Activated CD4-positive, alpha-beta T cell treated with anti-CD3 and anti-CD28 coated beads for 1 hour (primary cell): ENCODE results near the gene XYLB.
"Not testable (repeated sequence)": the region's sequence is repeated elsewhere in the genome, so short reads cannot be mapped to it uniquely, and the experiment has no call there.

Source experiments
- DNase-seq: peaks from one replicate; pipeline ENCODE4 v3.0.0-alpha.2; 2020

XYLB gene

DNA sequence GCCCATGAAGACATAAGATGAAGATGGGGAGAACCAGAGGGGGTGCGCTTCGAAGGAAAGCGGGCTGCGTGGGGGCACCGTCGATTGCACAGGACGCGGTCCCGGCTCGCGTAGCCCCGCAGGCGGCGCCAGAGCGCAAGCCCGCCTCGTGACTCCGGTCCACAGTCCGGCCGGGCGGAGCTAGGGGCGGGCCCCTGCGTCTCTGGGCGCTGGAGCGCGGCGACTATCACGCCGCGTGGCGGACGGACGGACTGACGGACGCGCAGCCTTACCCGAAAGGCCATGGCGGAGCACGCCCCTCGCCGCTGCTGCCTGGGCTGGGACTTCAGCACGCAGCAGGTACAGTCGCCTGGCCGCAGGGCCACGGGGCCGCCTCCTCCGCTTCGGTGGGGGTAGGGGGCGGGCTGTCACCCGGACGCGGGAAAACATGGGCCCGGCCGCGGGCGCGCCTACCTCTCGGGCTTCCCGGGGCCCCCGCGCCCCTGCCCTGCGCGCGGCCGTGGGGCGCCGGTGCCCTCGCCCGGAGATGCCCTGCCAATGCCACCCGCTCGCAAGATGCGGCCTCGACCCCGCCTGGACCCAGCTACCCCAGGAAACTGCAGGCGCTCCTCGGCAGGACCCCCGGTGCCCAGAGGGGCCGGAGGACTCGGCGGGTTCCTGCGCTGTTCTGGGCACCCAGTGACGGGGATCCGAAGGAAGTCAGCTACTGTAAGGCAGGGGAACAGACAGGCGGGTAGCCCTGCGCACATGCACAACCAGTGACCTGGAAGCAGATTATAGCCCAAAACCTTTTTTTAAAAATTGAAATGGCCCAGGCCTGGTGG is at the start of gene XYLB:
Gene XYLB (plus strand): TSS at position 199 of the 824 bp plus-strand sequence. CDS start 84 bp downstream, at position 283.
- DNase-seq: peak; percentile 55

DNA sequence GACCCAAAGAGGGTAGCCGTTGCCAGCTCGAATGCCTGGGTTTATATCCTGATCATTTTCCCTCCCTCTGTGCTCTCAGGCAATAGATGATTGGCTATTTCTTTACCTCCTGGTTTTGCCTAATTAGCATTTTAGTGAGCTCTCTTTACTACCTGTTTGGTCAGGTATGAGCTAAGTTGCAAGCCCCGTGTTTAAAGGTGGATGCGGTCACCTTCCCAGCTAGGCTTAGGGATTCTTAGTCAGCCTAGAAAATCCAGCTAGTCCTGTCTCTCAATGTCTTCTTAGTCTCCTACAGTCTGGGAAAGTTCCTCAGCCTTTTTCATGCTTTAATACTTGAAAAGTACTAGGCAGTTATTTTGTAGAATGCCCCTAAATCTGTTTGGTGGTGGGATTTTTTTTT is 49.5 kb upstream of the XYLB start:
- DNase-seq: not testable (repeated sequence)

DNA sequence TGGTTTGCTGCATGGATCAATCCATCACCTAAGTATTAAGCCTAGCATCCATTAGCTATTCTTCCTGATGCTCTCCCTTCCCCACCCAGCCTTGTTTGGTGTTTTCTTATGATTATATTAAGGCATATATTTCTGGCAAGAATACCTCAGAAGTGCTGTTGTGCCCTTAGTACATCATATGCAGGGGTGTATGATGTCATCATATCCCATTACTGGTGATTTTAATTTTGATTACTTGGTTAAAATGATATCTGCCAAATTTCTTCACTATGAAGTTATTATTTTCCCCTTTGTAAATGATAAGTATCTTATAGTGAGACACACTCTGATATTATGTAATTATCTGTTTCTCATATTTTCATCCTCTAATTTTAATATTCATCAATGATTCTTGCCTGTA is 49.0 kb upstream of the XYLB start:
- no peak for DNase-seq

DNA sequence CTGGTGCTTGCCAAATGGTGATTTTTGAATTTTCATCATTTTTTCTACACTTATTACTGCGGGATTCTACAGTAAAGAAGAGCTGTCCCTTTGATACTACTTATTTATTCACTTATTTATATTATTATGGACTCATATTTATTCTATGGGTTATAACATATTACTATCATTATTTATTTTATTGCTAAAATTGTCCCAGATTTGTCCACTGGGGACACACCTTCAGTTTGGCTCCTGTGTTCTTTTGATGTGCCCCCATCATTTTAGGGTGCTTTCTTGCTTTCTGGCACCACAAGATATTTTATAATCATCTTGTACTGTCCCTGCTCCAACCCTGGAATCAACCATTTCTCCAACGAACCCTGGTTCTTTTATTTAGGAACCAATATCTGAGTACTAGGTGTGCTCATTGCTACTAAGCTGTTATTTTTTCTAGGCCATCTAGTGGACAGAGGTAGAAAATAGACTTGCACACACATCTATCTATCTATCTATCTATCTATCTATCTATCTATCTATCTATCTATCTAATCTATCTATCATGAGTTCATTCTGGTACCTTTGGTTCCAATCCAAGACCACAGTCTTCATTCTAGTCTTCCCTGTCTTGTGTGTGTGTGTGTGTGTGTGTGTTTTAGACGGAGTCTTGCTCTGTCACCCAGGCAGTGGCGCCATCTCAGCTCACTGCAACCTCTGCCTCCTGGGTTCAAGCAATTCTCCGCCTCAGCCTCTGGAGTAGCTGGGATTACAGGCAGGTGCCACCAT is 48.5 kb upstream of the XYLB start:
- DNase-seq: no peak

DNA sequence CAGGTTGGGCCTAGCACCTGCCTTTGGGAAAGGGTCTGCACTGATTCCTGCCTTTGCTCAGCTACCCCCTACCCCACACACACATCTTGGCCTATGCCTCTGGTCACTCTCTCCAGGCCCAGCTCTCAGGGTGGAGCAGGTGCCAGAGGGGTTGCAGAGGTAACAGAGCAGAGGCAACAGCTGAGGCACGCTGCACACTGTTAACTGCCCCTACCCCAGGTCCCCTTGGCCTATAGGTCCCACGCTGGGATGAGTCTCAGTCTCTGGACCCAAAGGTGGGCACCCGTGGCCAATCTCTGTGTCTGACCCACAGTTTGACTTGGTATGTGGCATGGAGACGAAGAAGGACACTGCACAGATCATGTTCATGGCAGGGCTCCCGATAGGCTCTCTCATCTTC is 39.6 kb upstream of the XYLB start:
- DNase-seq: no peak

DNA sequence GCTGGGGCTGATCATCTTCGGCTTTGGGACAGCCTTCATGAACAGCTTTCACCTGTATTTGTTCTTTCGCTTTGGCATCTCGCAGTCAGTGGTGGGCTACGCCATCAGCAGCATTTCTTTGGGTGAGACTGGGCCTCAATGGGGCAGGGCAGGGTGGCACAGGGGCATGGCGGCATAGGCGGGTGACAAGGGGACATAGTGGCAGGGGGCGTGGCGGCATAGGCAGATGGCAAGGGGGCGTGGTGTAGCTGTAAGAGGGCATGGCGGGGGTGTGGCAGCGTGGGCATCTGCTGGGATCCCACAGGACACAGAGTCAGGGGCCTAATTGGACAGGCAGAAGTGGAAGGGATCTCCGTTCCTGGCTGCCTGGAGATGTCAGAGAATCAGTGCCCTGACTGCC is 39.0 kb upstream of the XYLB start:
- DNase-seq: no peak

DNA sequence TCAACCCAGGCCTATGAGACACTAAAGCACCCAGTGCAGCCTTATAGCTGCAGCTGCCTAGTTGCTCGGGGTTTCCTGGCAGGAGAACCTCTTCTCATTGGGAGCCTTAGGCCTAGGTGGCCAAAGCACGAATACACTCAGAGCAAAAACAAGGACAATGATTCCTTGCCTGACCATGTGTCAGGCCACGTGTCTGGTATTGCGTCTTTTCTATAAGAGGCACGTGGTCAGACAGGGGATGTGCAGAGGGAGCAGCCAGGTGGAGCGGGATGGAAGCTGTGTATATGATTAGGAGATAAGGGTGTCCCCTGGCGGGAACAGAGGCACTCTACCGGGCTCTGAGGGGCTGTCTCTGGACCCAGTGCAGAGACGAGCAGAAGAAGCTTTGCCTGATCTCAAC is 38.1 kb upstream of the XYLB start:
- DNase-seq: no peak

DNA sequence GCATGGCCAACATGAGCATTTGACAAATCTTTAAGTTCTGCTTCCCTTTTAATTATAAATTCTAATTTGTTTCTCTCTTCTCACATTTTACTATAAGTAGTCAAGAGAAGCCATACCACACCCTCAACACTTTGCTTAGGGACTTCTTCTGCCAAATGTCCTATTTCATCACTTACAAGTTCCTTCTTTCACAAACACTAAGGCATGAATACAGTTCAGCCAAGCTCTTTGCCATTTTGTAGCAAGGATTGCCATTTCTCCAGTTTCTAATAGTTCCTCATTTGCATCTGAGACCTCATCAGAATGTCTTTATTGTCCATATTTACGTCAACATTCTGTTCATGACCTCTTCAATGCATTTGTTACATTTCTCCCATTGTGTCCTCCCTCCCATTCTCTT is 35.1 kb upstream of the XYLB start:
- DNase-seq: no peak

DNA sequence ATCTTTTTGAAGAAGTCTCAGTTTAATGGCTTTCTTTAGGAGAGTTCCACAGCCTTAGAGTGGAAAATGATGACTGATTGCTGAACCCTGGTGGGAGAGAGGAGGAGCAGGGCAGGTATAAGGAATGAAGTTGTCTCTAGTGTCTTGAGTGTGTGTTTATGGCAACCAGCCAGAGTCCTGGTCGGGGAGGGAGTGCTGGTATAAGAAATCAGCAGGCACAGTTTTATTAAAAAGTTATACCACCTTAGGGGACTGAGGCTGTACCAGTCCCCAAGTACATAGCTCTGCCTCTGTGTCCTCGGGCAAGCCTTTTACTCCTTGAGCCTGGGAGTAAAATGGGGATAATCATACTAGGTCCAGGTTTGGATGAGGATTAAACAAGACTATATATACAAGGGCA is 34.6 kb upstream of the XYLB start:
- no peak for DNase-seq

DNA sequence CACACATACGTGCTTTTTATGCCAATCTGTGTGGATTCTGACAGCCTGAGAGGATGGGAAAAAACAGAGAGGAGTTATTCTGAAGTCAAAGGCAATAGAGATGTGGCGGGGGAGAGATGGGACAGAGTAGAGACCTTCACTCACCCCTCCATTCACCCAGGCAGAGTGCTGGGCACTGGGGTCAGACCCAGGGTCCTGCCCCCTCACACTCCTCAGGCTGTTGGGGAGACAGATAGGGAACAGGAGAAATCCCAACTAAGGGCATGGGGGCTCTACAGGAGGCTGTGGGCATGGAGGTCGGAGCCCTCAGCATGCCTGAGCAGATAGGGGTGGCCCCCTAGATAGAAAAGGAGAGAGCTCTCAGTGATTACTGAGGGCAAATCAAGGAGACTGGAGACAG is 34.2 kb upstream of the XYLB start:
- no peak for DNase-seq

DNA sequence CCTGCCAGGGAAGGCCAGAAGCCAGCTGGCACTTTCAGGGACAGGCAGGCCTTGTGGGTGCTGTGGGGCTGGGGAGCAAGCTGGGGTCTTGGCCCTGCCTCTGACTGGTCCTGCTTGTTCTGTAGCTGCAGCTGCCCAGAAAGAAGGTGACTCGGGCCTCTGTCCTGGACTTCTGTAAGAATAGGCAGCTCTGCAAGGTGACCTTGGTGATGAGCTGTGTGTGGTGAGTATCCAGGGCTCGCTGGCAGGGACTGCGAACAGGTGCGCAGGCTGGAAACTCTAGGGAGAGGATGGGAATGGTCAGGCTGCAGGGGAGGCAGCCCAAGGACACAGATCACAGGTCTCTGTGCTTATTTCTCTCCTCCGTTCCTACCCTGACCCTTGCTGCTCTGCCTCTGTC is 33.3 kb upstream of the XYLB start:
- no peak for DNase-seq

DNA sequence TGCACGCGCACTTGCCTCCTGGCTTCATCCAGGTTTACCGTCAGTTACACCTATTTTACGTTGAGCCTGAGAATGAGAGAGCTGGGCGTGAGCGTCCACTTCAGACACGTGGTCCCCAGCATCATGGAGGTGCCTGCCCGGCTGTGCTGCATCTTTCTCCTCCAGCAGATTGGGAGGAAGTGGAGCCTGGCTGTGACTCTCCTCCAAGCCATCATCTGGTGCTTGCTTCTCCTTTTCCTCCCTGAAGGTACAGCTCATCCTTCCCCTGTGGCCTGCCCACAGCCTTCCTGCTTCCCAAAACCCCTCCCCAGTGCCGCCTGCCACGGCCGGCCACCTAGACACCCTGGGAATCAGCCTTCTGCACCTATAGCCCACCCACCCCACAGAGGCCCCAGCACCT is 32.9 kb upstream of the XYLB start:
- no peak for DNase-seq

DNA sequence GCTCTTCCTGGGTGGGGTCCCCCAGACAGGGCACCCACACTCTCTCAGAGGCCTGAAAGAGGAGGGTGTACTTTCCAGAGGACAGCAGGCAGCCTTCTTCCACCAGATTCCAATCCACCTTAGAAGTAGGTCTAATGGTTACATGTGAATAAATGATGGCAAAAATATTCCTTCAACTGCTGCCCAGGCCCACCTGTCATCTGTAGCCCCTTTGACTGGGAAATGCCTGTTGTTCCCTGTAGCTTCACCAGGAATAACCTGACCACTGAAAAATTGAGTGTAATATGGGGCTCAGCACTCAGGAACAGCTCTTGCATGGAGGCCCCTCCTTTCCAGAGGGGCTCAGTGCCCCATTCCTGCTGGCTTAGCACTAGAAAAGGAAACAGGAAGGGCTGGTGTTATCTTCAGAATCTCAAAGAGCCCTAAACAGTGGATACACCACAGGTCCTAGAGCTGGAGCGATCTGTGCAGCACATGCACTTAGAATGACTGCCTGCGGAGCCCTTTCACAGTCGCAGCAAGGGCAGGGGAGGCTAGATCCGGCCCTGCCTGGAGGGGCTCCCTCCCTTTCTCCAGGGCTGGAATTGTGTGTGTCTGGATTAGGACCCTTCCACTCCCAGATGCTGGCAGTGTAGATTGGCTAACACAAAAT is 32.3 kb upstream of the XYLB start:
- no peak for DNase-seq

DNA sequence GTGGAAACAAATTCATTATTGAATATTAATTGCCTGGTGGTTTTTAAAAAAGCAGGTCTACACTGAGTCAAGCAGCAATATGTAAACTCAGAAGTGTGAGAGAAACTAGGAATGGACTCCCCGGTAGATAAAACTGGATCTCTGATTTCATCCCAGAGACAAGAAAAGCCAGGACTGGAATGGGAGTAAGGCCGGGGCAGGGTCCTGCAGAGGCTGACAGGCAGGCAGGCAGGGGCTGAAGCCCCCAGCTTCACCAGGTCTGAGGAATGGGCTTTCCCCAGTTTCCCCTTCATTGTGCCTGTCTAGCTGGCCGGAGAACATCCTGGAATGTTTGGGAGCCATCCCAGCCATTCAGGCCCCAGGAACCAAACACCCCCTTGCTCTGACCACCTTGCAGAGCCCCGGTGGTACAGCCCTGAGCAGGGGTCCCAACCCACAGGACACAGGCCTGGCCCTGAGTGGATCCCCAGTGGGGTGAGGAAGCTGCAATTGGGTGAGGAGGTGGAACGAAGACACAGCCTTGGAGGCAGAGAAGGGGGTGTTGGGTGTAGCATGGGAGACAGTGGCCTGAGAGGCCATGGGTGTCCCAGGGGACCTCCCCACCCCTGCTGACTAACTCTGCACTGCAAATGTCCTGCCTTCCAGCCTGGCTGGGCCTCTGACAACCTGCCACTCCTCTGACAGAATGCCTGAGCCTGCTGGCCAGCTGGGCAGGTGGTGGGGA is 31.7 kb upstream of the XYLB start:
- no peak for DNase-seq

DNA sequence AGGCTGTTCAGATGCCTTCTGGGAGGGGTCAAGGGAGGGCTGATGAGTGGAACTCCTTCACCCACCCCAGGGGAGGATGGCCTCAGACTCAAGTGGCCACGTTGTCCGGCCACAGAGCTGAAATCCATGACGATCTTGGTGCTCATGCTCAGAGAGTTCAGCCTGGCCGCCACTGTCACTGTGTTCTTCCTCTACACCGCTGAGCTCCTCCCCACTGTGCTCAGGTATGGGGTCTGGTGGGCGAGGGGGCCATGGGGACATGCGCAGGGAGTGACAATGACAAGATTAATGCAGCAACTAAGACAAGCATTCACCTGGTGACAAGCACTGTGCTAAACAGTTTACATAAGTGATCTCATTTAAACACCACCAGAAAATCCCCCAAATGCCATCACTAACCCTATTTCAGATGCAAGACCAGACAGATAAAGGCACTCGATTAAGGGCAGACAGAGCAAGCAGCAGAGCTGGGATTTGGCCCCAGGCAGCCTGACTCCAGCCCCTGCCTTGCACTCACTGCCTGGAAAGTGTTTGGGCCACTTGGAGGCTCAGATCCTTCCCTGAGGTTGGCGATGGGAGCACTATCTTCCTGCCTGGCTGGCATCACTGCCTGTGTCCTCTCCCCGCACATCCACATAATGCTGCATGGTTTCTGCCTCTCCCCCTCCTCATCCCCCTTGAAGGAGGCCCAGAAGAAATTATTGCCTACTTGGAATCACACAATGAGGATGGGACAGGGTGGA is 30.9 kb upstream of the XYLB start:
- no peak for DNase-seq

DNA sequence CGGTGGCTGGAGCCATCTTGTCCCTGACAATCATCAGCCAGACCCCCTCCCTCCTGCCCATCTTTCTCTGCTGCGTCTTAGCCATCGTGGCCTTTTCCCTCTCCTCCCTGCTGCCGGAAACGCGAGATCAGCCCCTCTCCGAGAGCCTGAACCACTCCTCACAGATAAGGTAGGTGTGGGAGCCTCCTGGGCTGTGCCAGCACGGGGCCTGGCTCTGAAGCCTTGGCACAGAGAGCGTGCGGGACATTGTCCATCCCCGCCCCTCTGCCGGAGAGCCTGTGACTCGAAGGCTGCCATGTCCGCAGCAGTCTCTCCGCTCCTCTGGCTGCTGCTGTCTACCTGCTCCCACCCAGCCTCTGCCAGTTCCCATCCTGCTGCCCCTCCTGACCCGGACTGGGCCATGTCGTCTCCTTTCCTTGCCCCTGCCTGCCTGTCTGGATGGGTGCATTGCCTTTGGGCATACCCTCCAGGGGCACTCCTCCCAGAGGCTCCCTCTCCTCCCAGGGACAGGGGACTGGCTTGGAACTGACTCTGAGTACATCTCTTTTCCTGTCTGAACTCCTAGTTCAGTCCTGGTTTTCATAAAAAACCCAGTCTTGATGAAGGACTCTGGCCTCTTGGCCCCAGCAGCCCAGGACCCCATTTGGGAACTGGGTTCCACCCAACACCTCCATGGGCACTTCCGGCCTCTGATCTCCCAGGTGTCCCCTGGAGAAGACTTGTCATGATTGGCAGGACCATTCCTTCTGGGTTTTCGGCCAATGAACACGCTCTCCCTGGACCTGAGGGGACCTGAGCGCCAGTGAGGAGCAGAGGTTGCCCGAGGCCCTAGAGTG is 30.0 kb upstream of the XYLB start:
- no peak for DNase-seq

DNA sequence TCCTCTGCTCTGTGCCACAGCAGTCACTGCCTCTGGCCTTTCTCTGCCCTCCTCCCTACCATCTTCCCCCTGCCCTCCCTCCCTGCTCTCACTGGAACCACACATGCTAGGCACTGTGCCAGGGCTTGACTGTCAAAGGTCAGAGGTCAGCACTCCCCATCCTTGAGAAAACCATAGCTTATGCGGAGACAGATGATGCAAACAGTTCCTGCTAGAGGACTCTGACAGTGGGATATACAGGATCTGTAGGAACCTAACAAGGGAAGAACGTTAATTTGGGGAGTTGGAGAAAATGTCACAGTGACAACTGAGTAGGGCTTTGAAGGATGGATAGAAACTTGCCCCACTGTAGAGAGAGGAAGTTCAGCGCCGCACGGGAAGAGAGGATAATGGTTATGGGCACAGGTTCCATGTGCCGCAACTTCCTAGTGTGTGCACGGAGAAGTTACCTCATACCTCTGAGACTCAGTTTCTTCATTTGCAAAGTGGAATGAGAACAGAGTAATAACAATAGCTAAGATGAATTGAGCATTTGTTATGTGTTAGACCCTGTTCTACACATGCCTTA is 29.3 kb upstream of the XYLB start:
- no peak for DNase-seq

DNA sequence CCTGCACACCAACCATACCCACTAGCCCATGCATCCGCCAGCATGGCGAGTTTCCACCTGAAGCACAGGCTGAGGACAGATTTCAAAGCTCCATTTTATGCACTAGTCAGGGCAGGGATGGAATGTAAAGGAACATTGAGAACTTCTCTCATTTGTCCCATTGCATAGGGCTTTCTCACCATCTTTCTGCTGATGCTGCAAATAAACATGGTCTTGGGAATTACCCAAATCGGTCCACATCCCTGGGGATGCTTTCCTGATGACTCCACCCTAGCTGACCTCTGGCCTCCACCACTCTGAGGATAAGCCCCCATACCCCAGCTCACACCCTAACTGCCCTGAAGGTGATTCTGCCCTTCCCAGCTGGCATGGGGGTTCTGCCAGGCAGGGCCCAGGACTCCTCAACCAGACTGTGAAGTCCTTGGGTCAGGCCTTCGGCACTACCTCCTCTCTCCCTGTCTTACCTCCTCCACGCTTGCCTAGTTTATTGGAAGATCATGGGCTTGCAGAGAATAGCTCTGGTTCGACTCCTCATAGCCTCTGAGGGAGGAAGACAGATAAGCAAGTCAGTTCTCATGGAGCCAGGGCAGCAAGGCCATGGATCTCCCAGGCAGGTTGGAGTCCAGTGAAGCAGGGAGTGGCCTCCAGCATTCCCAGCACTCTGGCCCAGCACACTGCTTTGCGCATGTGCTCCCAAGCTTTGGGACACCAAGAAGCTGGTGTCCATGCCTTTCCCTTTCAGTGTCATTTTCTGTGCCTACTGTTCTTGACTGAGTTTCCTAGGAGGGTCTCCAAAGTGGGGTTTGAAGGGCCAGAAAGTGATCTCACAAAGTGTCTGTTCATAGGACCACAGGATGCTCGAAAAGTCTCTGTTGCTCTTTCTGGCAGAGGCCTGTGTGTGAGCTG is 27.6 kb upstream of the XYLB start:
- DNase-seq: no peak

DNA sequence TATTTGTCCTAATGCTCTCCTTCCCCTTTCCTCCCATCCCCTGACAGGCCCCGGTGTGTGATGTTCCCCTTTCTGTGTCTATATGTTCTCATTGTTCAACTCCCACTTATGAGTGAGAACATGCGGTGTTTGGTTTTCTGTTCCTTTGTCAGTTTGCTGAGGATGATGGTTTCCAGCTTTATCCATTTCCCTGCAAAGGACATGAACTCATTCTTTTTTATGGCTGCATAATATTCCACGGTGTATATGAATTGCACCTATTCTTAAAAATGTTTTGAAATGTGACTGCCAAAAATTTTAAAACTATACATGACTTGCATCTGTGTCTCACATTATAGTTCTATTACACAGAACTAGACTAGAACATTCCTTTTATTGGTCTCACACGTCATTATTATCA is 25.9 kb upstream of the XYLB start:
- not testable (repeated sequence) for DNase-seq

DNA sequence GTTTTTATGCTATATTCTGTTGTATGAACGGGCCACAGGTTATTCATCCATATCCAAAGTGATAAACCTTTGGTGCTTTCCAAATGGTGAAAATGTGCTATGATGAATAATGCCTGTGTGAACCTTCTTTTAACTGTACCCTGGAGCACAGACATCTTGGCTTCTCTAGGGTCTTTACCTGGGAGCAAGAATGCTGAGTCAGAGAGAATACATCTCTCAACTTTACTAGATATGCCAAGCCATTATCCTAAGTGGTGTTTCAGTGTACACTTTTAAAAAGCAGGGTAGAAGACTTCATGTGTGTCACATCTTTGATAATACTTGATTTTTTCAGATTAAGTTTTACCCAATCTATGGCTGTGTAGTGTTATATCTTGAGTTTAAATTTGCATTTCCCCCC is 23.5 kb upstream of the XYLB start:
- no peak for DNase-seq
